Spinal cord (tissue), 10 donors: Measurements from ENCODE around the gene OR51V1. TPM values are rescaled to one million over a fixed set of nuclear protein-coding genes. Genes with fewer than 3 reads are reported as not detected.

Source experiments
- DNase-seq, 6 donors: peaks; one replicate each; pipeline versions ENCODE4 v3.0.0 to v3.0.0-alpha.2; 2013 to 2015; ENCODE audit warnings: low spot score in 6 of 6, low read depth in 4 of 6
- H3K27ac ChIP-seq: one replicate; pipeline ENCODE4 v1.5.1; 2013; ENCODE audit warnings: low read depth, low read length, control low read depth
- H3K27me3 ChIP-seq: one replicate; pipeline ENCODE4 v1.6.1; 2013; ENCODE audit warnings: low read length; ENCODE audit not compliant: control insufficient read depth, insufficient read depth
- H3K36me3 ChIP-seq: one replicate; pipeline ENCODE4 v1.6.1; 2013; ENCODE audit warnings: low read length; ENCODE audit not compliant: control insufficient read depth, insufficient read depth
- H3K4me1 ChIP-seq: one replicate; pipeline ENCODE4 v1.6.1; 2013; ENCODE audit warnings: low read length; ENCODE audit not compliant: control insufficient read depth, insufficient read depth
- H3K4me3 ChIP-seq: one replicate; pipeline ENCODE4 v1.5.1; 2013; ENCODE audit warnings: low read depth, low read length, control low read depth
- H3K9me3 ChIP-seq: one replicate; pipeline ENCODE4 v1.6.1; 2013; ENCODE audit warnings: low read length; ENCODE audit not compliant: control insufficient read depth, insufficient read depth
- WGBS: methylation state at CpG from one replicate; pipeline ENCODE4 v1.1.5; 2013; ENCODE audit warnings: missing lambda C conversion rate; ENCODE audit not compliant: insufficient coverage; 5-methylcytosine and 5-hydroxymethylcytosine counted together
- polyA plus RNA-seq, 2 donors: library from polyadenylated mRNA; unstranded; fragments of 120-200 nt; gene quantifications; one replicate each; pipeline ENCODE4 v1.2.1, GENCODE V29; 2013; ENCODE audit not compliant: insufficient read length in 2 of 2
- total RNA-seq, 2 donors: library from RNA; depleted of rRNA in 1 of 2; stranded (reverse); fragments of 120-200 nt in 1 of 2; fragments of >200 nt in 1 of 2; gene quantifications; one replicate each; pipeline versions ENCODE4 v1.2.3 to v1.2.4, GENCODE V29; 2013 to 2014
- donor health status: healthy.

The OR51V1 gene
- total and polyA plus RNA-seq, 4 donors: not detected

GRCh38 chr11:5241458-5241857, 41.0 kb upstream of the OR51V1 start:
- Histone ChIP-seq H3K36me3 (no peaks in the 10 kb centered on the region), H3K9me3 (no peaks in the 10 kb centered on the region), H3K4me1 (no peaks in the 10 kb centered on the region), H3K27me3 (no peaks in the 10 kb centered on the region), H3K27ac (no peak overlapping the region), H3K4me3 (no peak overlapping the region)
- DNase-seq: no peak
- WGBS: 86% methylated on average over 1 of the region's 3 CpGs

GRCh38 chr11:5240458-5240857, 40.0 kb upstream of the OR51V1 start:
- Histone ChIP-seq H3K36me3 (no peaks in the 10 kb centered on the region), H3K4me3 (no peak overlapping the region), H3K27me3 (no peaks in the 10 kb centered on the region), H3K27ac (no peak overlapping the region), H3K4me1 (no peaks in the 10 kb centered on the region), H3K9me3 (no peaks in the 10 kb centered on the region)
- 90% methylated on average over 2 of the region's 2 CpGs for WGBS
- no peak for DNase-seq

- 100% methylated on average over 1 of the region's 1 CpG for WGBS
- no peak for DNase-seq
- H3K27me3 ChIP-seq: no peaks in the 10 kb centered on the region
- no peaks in the 10 kb centered on the region for H3K9me3 ChIP-seq
- no peaks in the 10 kb centered on the region for H3K4me1 ChIP-seq
- no peaks in the 10 kb centered on the region for H3K36me3 ChIP-seq
- H3K4me3 ChIP-seq: no peak overlapping the region
- no peak overlapping the region for H3K27ac ChIP-seq
These were observed 39.6 kb upstream of the OR51V1 start for GRCh38 chr11:5240056-5240455.

- Histone ChIP-seq H3K4me1 (no peaks in the 10 kb centered on the region), H3K4me3 (no peak overlapping the region), H3K27me3 (no peaks in the 10 kb centered on the region), H3K36me3 (no peaks in the 10 kb centered on the region), H3K27ac (no peak overlapping the region), H3K9me3 (no peaks in the 10 kb centered on the region)
- DNase-seq: no peak
These were observed 38.6 kb upstream of the OR51V1 start for GRCh38 chr11:5239046-5239445.

GRCh38 chr11:5238486-5238885, 38.0 kb upstream of the OR51V1 start:
- no CpG with 5 or more reads among the region's 2 CpGs for WGBS
- H3K4me1 ChIP-seq: no peaks in the 10 kb centered on the region
- no peak overlapping the region for H3K4me3 ChIP-seq
- DNase-seq: no peak
- no peaks in the 10 kb centered on the region for H3K9me3 ChIP-seq
- no peaks in the 10 kb centered on the region for H3K27me3 ChIP-seq
- H3K36me3 ChIP-seq: no peaks in the 10 kb centered on the region
- H3K27ac ChIP-seq: no peak overlapping the region

- H3K27ac ChIP-seq: no peak overlapping the region
- DNase-seq: no peak
- H3K4me3 ChIP-seq: no peak overlapping the region
- no peaks in the 10 kb centered on the region for H3K27me3 ChIP-seq
- H3K4me1 ChIP-seq: no peaks in the 10 kb centered on the region
- WGBS: 96% methylated on average over 2 of the region's 2 CpGs
- H3K9me3 ChIP-seq: no peaks in the 10 kb centered on the region
- H3K36me3 ChIP-seq: no peaks in the 10 kb centered on the region
These were observed 36.9 kb upstream of the OR51V1 start for GRCh38 chr11:5237420-5237819.

GRCh38 chr11:5235364-5236095, 35.0 kb upstream of the OR51V1 start:
- H3K9me3 ChIP-seq: no peaks in the 10 kb centered on the region
- H3K4me3 ChIP-seq: no peak overlapping the region
- WGBS: 83% methylated on average over 1 of the region's 5 CpGs
- H3K27ac ChIP-seq: no peak overlapping the region
- H3K4me1 ChIP-seq: no peaks in the 10 kb centered on the region
- no peaks in the 10 kb centered on the region for H3K36me3 ChIP-seq
- DNase-seq: no peak
- H3K27me3 ChIP-seq: no peaks in the 10 kb centered on the region

- H3K4me1 ChIP-seq: no peaks in the 10 kb centered on the region
- WGBS: no CpG with 5 or more reads among the region's 2 CpGs
- H3K4me3 ChIP-seq: no peak within 1 kb of the TSS
- no peak within 1 kb of the TSS for H3K27ac ChIP-seq
- no peaks in the 10 kb centered on the region for H3K9me3 ChIP-seq
- H3K36me3 ChIP-seq: no peaks in the 10 kb centered on the region
- no peak for DNase-seq
- no peaks in the 10 kb centered on the region for H3K27me3 ChIP-seq
These were observed 33.9 kb upstream of the OR51V1 start, which contains the start of gene HBD for GRCh38 chr11:5234381-5234834. Gene HBD (minus strand): TSS chr11:5234483. CDS start chr11:5234433, 50 bp downstream.

GRCh38 chr11:5233307-5233706, 32.8 kb upstream of the OR51V1 start:
- DNase-seq: no peak
- H3K9me3 ChIP-seq: no peaks in the 10 kb centered on the region
- WGBS: no CpG with 5 or more reads among the region's 1 CpG

GRCh38 chr11:5232821-5233220, 32.3 kb upstream of the OR51V1 start:
- DNase-seq: no peak
- no peaks in the 10 kb centered on the region for H3K9me3 ChIP-seq
- no peaks in the 10 kb centered on the region for H3K36me3 ChIP-seq
- no peak overlapping the region for H3K4me3 ChIP-seq
- WGBS: no CpG with 5 or more reads among the region's 2 CpGs
- H3K27me3 ChIP-seq: no peaks in the 10 kb centered on the region
- H3K4me1 ChIP-seq: no peaks in the 10 kb centered on the region
- no peak overlapping the region for H3K27ac ChIP-seq

More at GRCh38 chr11:5233307-5233706, 32.8 kb upstream of the OR51V1 start:
- H3K36me3 ChIP-seq: no peaks in the 10 kb centered on the region
- H3K4me1 ChIP-seq: no peaks in the 10 kb centered on the region
- H3K27ac ChIP-seq: no peak overlapping the region
- no peak overlapping the region for H3K4me3 ChIP-seq
- H3K27me3 ChIP-seq: no peaks in the 10 kb centered on the region
